ENCODE data around the gene NTM. TPM values are rescaled to one million over a fixed set of nuclear protein-coding genes. Genes with fewer than 3 reads are reported as not detected.

Gene NTM
- total RNA-seq, 1 donor from 2014 or later: 82.7 TPM

- no peak overlapping the region for H3K27ac Mint-ChIP-seq (ENCODE audit: unreplicated experiment)
- TF ChIP-seq, protein P1, sequence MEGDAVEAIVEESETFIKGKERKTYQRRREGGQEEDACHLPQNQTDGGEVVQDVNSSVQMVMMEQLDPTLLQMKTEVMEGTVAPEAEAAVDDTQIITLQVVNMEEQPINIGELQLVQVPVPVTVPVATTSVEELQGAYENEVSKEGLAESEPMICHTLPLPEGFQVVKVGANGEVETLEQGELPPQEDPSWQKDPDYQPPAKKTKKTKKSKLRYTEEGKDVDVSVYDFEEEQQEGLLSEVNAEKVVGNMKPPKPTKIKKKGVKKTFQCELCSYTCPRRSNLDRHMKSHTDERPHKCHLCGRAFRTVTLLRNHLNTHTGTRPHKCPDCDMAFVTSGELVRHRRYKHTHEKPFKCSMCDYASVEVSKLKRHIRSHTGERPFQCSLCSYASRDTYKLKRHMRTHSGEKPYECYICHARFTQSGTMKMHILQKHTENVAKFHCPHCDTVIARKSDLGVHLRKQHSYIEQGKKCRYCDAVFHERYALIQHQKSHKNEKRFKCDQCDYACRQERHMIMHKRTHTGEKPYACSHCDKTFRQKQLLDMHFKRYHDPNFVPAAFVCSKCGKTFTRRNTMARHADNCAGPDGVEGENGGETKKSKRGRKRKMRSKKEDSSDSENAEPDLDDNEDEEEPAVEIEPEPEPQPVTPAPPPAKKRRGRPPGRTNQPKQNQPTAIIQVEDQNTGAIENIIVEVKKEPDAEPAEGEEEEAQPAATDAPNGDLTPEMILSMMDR (IDR thresholded peaks at IDR 0.05): no peak
- peaks cover 7% of the 10 kb centered on the region for H3K27me3 Mint-ChIP-seq (ENCODE audit: unreplicated experiment)
- no peak overlapping the region for H3K4me3 Mint-ChIP-seq (ENCODE audit: unreplicated experiment)
- no peak for DNase-seq (ENCODE audit: extremely low spot score, unreplicated experiment)
- H3K9me3 Mint-ChIP-seq (ENCODE audit: unreplicated experiment): no peaks in the 10 kb centered on the region
- no peaks in the 10 kb centered on the region for H3K4me1 Mint-ChIP-seq (ENCODE audit: unreplicated experiment)
- H3K36me3 Mint-ChIP-seq (ENCODE audit: unreplicated experiment): no peaks in the 10 kb centered on the region
Measured at GRCh38 chr11:131629925-131630540, 259.6 kb downstream of the NTM start.

GRCh38 chr11:131632971-131633370 is 262.6 kb downstream of the NTM start:
- H3K4me3 Mint-ChIP-seq (ENCODE audit: unreplicated experiment): no peak overlapping the region
- DNase-seq (ENCODE audit: extremely low spot score, unreplicated experiment): no peak
- H3K27ac Mint-ChIP-seq (ENCODE audit: unreplicated experiment): no peak overlapping the region
- H3K27me3 Mint-ChIP-seq (ENCODE audit: unreplicated experiment): peaks cover 7% of the 10 kb centered on the region
- H3K36me3 Mint-ChIP-seq (ENCODE audit: unreplicated experiment): no peaks in the 10 kb centered on the region
- H3K9me3 Mint-ChIP-seq (ENCODE audit: unreplicated experiment): no peaks in the 10 kb centered on the region
- TF ChIP-seq, protein P1 (IDR thresholded peaks at IDR 0.05): no peak
- H3K4me1 Mint-ChIP-seq (ENCODE audit: unreplicated experiment): no peaks in the 10 kb centered on the region

DNA sequence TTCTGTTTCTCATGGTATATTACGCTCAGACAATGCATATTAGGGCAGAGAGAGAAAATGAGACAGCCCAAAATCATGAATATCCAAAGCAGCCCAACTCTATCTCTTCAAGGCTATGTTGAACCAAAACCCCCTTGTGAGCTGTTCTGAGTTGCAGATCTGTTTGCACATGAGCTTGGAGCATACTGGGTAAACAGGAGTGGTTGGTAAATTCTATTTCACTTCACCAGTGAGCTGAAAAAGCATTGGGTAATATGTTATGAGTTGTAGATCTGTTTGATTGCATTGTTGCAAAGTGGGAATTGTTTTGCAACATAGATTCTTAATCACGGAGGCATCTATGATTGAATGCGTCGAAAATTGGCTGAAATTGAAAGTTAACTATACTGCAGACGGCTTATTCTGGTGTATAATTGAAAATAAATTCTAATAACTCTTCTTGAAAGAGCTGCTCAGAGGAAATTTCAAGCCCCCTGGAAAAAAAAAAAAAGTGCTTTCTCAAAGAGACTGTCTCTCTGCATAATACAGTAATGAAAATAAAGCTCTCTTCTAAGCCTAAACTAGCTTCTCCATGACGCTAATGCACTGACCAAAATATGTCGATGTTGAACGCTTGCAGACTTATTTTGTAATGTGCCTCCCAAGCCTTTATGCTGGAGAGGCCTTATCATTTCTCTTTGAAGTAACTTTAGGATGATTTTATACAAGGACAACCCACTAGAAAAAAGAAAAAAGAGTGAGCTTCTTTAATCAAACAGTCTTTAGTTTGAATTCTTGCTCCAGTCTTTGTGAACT is 263.7 kb downstream of the NTM start:
- no peaks in the 10 kb centered on the region for H3K4me1 Mint-ChIP-seq (ENCODE audit: unreplicated experiment)
- DNase-seq (ENCODE audit: extremely low spot score, unreplicated experiment): no peak
- TF ChIP-seq, protein P1 (IDR thresholded peaks at IDR 0.05): no peak
- no peak overlapping the region for H3K27ac Mint-ChIP-seq (ENCODE audit: unreplicated experiment)
- no peaks in the 10 kb centered on the region for H3K9me3 Mint-ChIP-seq (ENCODE audit: unreplicated experiment)
- H3K36me3 Mint-ChIP-seq (ENCODE audit: unreplicated experiment): no peaks in the 10 kb centered on the region
- peaks cover 5% of the 10 kb centered on the region for H3K27me3 Mint-ChIP-seq (ENCODE audit: unreplicated experiment)
- no peak overlapping the region for H3K4me3 Mint-ChIP-seq (ENCODE audit: unreplicated experiment)

- DNase-seq (ENCODE audit: extremely low spot score, unreplicated experiment): no peak
- peaks cover 12% of the 10 kb centered on the region for H3K27me3 Mint-ChIP-seq (ENCODE audit: unreplicated experiment)
Measured at GRCh38 chr11:131637469-131638175, 267.2 kb downstream of the NTM start.

More at GRCh38 chr11:131637469-131638175, 267.2 kb downstream of the NTM start:
- TF ChIP-seq, protein P1 (IDR thresholded peaks at IDR 0.05): no peak
- Mint-ChIP-seq H3K9me3 (ENCODE audit: unreplicated experiment) (no peaks in the 10 kb centered on the region), H3K4me3 (ENCODE audit: unreplicated experiment) (no peak overlapping the region), H3K36me3 (ENCODE audit: unreplicated experiment) (no peaks in the 10 kb centered on the region), H3K27ac (ENCODE audit: unreplicated experiment) (no peak overlapping the region), H3K4me1 (ENCODE audit: unreplicated experiment) (no peaks in the 10 kb centered on the region)

Measured in osteocyte (in vitro differentiated cells).